HFF-Myc (cell line): ENCODE measurements around the gene INAFM1.
"Not testable (repeated sequence)": the region's sequence is repeated elsewhere in the genome, so short reads cannot be mapped to it uniquely, and the experiment has no call there.

ENCODE experiments used
- DNase-seq: peaks from one replicate; pipeline ENCODE4 v3.0.0-alpha.2; 2011; ENCODE audit warnings: low read depth; ENCODE audit errors: extremely low read depth
- H3K4me3 ChIP-seq: replicated peaks from 2 replicates; pipeline ENCODE4 v1.5.1; 2011; ENCODE audit warnings: low read depth, mild to moderate bottlenecking, control low read depth, low read length
- TF ChIP-seq, protein P1 (sequence below): IDR thresholded peaks from 2 replicates; pipeline ENCODE4 v1.5.1; 2012; ENCODE audit warnings: mild to moderate bottlenecking, low read depth, low read length, control low read depth; ENCODE audit errors: missing control alignments

Gene INAFM1

DNA sequence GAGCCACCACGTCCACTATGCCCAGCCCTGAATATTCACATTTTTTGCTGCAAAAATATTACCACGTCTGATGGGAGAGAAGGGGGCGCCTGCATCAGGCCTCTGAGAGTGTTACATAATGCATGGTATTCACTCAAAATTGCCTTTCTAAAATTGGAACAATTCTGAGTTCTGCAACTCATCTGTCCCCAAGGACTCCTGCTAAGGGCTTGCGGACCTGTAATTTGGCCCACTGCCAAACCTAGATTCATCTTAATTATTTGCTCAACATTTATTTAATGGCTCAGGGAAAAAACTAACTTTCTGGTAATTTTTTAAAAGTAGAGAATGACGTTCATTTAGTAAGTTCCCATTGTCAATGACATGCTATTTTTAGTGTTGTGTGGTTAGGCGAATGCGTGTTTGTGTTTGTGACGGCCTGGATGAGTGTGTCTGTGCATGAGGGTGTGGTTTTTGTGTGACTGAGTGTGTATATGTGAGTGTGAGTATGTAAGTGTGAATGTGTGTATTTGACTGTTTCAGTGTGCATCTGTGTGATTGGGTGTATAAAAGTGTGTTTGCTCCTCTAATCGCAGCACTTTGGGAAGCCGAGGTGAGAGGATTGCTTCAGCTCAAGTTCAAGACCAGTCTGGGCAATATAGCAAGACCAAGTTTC lies 8.8 kb downstream of the INAFM1 start:
- H3K4me3 ChIP-seq: no peak overlapping the region
- no peak for DNase-seq
- TF ChIP-seq, protein P1, sequence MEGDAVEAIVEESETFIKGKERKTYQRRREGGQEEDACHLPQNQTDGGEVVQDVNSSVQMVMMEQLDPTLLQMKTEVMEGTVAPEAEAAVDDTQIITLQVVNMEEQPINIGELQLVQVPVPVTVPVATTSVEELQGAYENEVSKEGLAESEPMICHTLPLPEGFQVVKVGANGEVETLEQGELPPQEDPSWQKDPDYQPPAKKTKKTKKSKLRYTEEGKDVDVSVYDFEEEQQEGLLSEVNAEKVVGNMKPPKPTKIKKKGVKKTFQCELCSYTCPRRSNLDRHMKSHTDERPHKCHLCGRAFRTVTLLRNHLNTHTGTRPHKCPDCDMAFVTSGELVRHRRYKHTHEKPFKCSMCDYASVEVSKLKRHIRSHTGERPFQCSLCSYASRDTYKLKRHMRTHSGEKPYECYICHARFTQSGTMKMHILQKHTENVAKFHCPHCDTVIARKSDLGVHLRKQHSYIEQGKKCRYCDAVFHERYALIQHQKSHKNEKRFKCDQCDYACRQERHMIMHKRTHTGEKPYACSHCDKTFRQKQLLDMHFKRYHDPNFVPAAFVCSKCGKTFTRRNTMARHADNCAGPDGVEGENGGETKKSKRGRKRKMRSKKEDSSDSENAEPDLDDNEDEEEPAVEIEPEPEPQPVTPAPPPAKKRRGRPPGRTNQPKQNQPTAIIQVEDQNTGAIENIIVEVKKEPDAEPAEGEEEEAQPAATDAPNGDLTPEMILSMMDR: no peak

DNA sequence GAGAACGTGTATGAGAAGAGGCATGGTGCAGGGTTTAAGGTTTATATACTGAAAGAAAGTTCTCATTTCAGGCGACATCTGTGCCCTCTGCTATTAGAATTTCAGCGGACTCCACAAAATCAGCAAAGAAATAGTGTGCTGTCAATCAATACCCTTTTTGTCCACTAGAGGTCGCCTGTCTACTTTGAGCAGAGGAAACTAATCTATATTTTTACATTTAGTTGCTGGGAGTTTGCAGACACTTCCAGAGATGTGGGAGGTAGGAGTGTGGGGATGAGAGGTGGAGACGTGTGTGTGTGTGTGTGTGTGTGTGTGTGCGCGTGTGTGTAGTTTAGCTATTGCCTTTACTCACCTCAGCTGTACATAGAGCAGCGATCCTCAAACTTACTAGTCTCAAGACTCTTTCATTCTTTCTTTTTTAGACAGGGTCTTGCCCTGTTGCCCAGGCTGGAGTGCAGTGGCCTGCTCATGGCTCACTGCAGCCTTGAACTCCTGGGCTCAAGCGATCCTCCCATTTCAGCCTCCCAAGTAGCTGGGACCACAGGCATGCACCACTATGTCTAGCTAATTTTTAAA lies 9.7 kb downstream of the INAFM1 start:
- H3K4me3 ChIP-seq: no peak overlapping the region
- TF ChIP-seq, protein P1: peak; percentile 76
- DNase-seq: peak; percentile 66

DNA sequence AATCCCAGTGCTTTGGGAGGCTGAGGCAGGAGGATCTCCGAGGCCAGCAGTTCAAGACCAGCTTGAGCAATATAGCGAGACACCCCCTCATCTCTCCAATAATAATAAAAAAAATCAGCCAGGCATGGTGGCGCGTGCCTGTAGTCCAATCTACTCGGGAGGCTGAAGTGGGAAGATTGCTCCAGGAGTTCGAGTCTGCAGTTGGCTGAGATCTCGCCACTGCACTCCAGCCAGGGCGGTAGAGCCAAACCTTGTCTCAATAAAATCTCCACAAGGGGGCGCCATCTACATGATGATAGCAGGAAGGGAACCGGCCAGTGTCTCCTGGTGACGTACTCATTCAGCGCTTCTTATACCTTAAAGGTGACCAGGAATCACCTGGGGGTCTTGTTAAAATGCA lies 21.4 kb downstream of the INAFM1 start:
- TF ChIP-seq, protein P1: peak; percentile 67
- no peak for DNase-seq
- no peak overlapping the region for H3K4me3 ChIP-seq

DNA sequence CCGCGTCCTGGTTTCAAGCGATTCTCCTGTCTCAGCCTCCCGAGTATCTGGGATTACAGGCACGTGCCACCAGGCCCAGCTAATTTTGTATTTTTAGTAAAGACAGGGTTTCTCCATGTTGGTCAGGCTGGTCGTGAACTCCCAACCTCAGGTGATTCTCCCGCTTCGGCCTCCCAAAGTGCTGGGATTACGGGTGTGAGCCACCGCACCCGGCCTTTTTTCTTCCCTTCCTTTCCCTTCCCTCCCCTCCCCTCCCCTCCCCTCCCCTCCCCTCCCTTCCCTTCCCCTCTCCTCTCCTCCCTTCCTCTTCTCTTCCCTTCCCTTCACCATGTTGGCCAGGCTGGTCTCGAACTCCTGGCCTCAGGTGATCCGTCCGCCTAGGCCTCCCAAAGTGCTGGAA lies 26.2 kb downstream of the INAFM1 start:
- not testable (repeated sequence) for H3K4me3 ChIP-seq, DNase-seq

DNA sequence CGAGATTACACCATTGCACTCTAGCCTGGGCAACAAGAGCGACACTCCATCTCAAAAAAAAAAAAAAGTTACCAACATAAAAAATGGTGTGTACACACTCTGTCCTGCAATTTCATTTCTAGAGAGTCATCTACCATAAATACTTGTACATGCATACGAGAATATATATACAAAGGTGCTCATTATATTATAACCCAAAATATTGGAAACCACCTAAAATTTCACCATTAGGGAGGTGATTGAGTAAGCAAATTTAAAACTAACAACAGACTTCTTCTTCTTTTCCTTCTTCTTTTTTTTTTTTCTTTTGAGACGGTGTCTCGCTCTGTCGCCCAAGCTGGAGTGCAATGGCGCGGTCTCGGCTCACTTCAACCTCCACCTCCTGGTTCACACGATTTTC lies 27.6 kb downstream of the INAFM1 start:
- H3K4me3 ChIP-seq: no peak overlapping the region
- no peak for DNase-seq
- TF ChIP-seq, protein P1: no peak

DNA sequence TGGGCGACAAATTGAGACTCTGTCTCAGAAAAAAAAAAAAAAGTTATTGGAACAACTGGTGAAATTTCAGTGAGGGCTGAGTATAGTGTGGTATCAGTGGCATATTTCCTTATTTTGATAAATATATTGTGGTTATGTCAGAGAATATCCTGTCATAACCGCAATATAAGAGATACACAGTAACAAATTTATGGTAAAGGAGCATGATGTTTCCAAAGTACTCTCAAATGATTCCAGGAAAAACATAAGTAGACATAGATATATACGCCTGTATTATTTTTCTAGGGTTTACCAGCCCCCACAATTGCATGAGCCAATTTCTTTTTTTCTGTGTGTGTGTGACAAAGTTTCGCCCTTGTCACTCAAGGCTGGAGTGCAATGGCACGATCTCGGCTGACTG lies 29.3 kb downstream of the INAFM1 start:
- TF ChIP-seq, protein P1: no peak
- H3K4me3 ChIP-seq: no peak overlapping the region
- no peak for DNase-seq

DNA sequence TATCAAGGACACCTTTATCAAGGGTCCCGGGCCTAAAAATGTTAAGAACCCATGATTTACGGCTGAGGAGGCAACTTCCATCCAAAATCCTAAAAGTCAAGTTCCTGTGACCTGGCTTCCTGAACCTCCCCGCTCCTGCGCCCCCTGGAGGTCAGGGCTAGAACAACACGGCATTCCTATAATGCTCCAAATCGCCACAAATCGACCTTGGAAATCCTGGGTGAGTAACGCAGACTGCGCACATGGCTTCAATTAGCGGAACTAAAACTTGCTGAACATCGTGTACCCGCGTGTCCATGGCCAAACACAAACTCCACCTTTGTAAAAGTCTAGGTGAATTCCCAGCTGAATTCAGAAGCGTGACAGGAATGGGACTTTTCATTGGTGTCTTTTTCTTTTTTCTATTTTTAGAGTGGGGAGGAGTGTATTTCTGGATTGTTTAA lies 30.6 kb downstream of the INAFM1 start:
- TF ChIP-seq, protein P1: peak; percentile 99
- 0 out of 2 replicates have a peak overlapping the region, but pooled peaks have one; percentile 11 for H3K4me3 ChIP-seq
- peak; percentile 96 for DNase-seq
